PC-9 (cell line): Measurements from ENCODE around the gene NFKB1. TPM values are rescaled to one million over a fixed set of nuclear protein-coding genes. Genes with fewer than 3 reads are reported as not detected.

Experiments used
- BruUV-seq: library from RNA; stranded (reverse); fragments of 400-500 nt; replicated peaks from 2 replicates; lab custom pipeline; 2021; lab: Mats Ljungman, UMichigan
- CTCF ChIA-PET: fragments of 300-600 bp; sonication (Branson Sonifier 250); formaldehyde crosslinking; loops from one replicate; lab custom pipeline; 2022; ENCODE audit warnings: antibody characterized with exemption; lab: Charles Lee
- POLR2A ChIA-PET: fragments of 300-600 bp; sonication (Branson Sonifier 250); formaldehyde crosslinking; loops from one replicate; lab custom pipeline; 2022; ENCODE audit warnings: antibody characterized with exemption; ENCODE audit not compliant: unreplicated experiment; lab: Charles Lee
- DNase-seq, 2 experiments: peaks; one replicate each; pipeline versions ENCODE4 v3.0.0 to v3.0.0-alpha.2; 2015 to 2022; ENCODE audit warnings: mixed read lengths in 1 of 2
- H2AFZ ChIP-seq: fragments of 200-600 bp; sonication (generic); 2 replicates; pipeline ENCODE4 v1.8.1; 2017; ENCODE audit warnings: antibody characterized with exemption
- H3F3A ChIP-seq: fragments of 200-600 bp; sonication (generic); 2 replicates; pipeline ENCODE4 v1.8.1; 2017; ENCODE audit warnings: antibody characterized with exemption, mild to moderate bottlenecking, low read depth; ENCODE audit not compliant: insufficient read depth
- H3K27ac ChIP-seq: fragments of 200-600 bp; sonication (generic); 2 replicates; pipeline ENCODE4 v1.6.1; 2016; ENCODE audit warnings: mixed run types
- H3K27me3 ChIP-seq: fragments of 200-600 bp; sonication (generic); 2 replicates; pipeline ENCODE4 v1.6.1; 2016; ENCODE audit warnings: low read depth, mixed run types; ENCODE audit not compliant: insufficient read depth
- H3K36me3 ChIP-seq: fragments of 200-600 bp; sonication (generic); 2 replicates; pipeline ENCODE4 v1.6.1; 2016; ENCODE audit warnings: low read depth, mixed run types
- H3K4me1 ChIP-seq: fragments of 200-600 bp; sonication (generic); replicated peaks from 2 replicates; pipeline ENCODE4 v1.6.1; 2016; ENCODE audit warnings: mixed run types; ENCODE audit not compliant: insufficient read depth
- H3K4me2 ChIP-seq: fragments of 200-600 bp; sonication (generic); 2 replicates; pipeline ENCODE4 v1.6.1; 2017; ENCODE audit warnings: mixed run types
- H3K4me3 ChIP-seq: fragments of 200-600 bp; sonication (generic); 2 replicates; pipeline ENCODE4 v1.6.1; 2016; ENCODE audit warnings: mixed run types
- H3K79me2 ChIP-seq: fragments of 200-600 bp; sonication (generic); 2 replicates; pipeline ENCODE4 v1.6.1; 2017; ENCODE audit warnings: low read depth, mixed run types
- H3K9me2 ChIP-seq: fragments of 200-600 bp; sonication (generic); 2 replicates; pipeline ENCODE4 v1.8.1; 2017; ENCODE audit warnings: mild to moderate bottlenecking; ENCODE audit not compliant: insufficient read depth
- H3K9me3 ChIP-seq: fragments of 200-600 bp; sonication (generic); 2 replicates; pipeline ENCODE4 v1.8.1; 2016; ENCODE audit warnings: low read depth; ENCODE audit not compliant: insufficient read depth
- H4K20me1 ChIP-seq: fragments of 200-600 bp; sonication (generic); 2 replicates; pipeline ENCODE4 v1.8.1; 2017; ENCODE audit not compliant: insufficient read depth
- CTCF ChIP-seq: fragments of 200-600 bp; sonication (generic); conservative IDR thresholded peaks from 2 replicates; pipeline ENCODE4 v1.6.1; 2017; ENCODE audit warnings: mixed run types, antibody characterized with exemption, mild to moderate bottlenecking, moderate library complexity
- EZH2 ChIP-seq: fragments of 200-600 bp; sonication (generic); IDR thresholded peaks from 2 replicates; pipeline ENCODE4 v1.8.0; 2017; ENCODE audit warnings: antibody characterized with exemption, low read depth
- intact Hi-C: fragments of 100-400 bp; cut with micrococcal nuclease; formaldehyde crosslinking; loops from one replicate; pipeline ENCODE4 v1.10.0; 2022; ENCODE audit not compliant: unreplicated experiment
- total RNA-seq: library from RNA; stranded (reverse); gene quantifications from 2 replicates; pipeline ENCODE4 v1.2.3, GENCODE V29; 2021

Gene NFKB1
- total RNA-seq, 1 experiment from 2014 or later, result 11.6 TPM

- Histone ChIP-seq H3K27me3 (no peaks in the 10 kb centered on the region), H3K79me2 (no peaks in the 10 kb centered on the region), H3F3A (no peaks in the 10 kb centered on the region), H3K4me2 (no peak overlapping the region), H2AFZ (no peak overlapping the region), H3K9me3 (no peaks in the 10 kb centered on the region), H3K27ac (no peak overlapping the region), H3K4me3 (no peak overlapping the region), H3K4me1 (no peaks in the 10 kb centered on the region), H3K9me2 (no peaks in the 10 kb centered on the region), H3K36me3 (no peaks in the 10 kb centered on the region), H4K20me1 (no peaks in the 10 kb centered on the region)
- ChIA-PET CTCF (no interaction called here), POLR2A (no interaction called here)
- BruUV-seq, result no TSS peak
- no peak for TF ChIP-seq EZH2
- TF ChIP-seq CTCF, result no peak
- DNase-seq, result no peak
- intact Hi-C loops, result no loop called here
Measured at GRCh38 chr4:102552781-102553180, 51.6 kb downstream of the NFKB1 start.

GRCh38 chr4:102553982-102554381 lies 52.8 kb downstream of the NFKB1 start:
- Histone ChIP-seq H3K4me3 (no peak overlapping the region), H3K9me3 (no peaks in the 10 kb centered on the region), H3K4me2 (no peak overlapping the region), H4K20me1 (no peaks in the 10 kb centered on the region), H3K36me3 (no peaks in the 10 kb centered on the region), H2AFZ (no peak overlapping the region), H3K9me2 (no peaks in the 10 kb centered on the region), H3K27ac (no peak overlapping the region), H3K4me1 (no peaks in the 10 kb centered on the region), H3K27me3 (no peaks in the 10 kb centered on the region), H3F3A (no peaks in the 10 kb centered on the region), H3K79me2 (no peaks in the 10 kb centered on the region)
- CTCF ChIA-PET, result interaction anchor here (0.7 kb wide), 1 partner anchor 601 kb away, joined by 4 read pairs; no protein-coding TSS in a partner anchor
- no TSS peak for BruUV-seq
- no peak for DNase-seq
- TF ChIP-seq EZH2 (no peak), CTCF (no peak)
- intact Hi-C loops, result no loop called here
- POLR2A ChIA-PET, result no interaction called here

- no peaks in the 10 kb centered on the region for H3F3A ChIP-seq
- TF ChIP-seq CTCF (no peak), EZH2 (no peak)
- no peak for DNase-seq
- H3K36me3 ChIP-seq, result no peaks in the 10 kb centered on the region
- BruUV-seq, result no TSS peak
- CTCF ChIA-PET, result interaction anchor here (0.7 kb wide), 1 partner anchor 600 kb away, joined by 4 read pairs; no protein-coding TSS in a partner anchor
- no peak overlapping the region for H3K27ac ChIP-seq
- H3K4me1 ChIP-seq, result no peaks in the 10 kb centered on the region
- H3K27me3 ChIP-seq, result no peaks in the 10 kb centered on the region
- POLR2A ChIA-PET, result no interaction called here
- intact Hi-C loops, result no loop called here
- H3K4me3 ChIP-seq, result no peak overlapping the region
- H2AFZ ChIP-seq, result no peak overlapping the region
- H3K9me2 ChIP-seq, result no peaks in the 10 kb centered on the region
- H3K79me2 ChIP-seq, result no peaks in the 10 kb centered on the region
- H3K4me2 ChIP-seq, result no peak overlapping the region
- H4K20me1 ChIP-seq, result no peaks in the 10 kb centered on the region
- H3K9me3 ChIP-seq, result no peaks in the 10 kb centered on the region
Measured at GRCh38 chr4:102554482-102554881, 53.3 kb downstream of the NFKB1 start.
